Body of pancreas (tissue), 4 donors: ENCODE results near the gene SLC6A3. TPM values are rescaled to one million over a fixed set of nuclear protein-coding genes. Genes with fewer than 3 reads are reported as not detected.

Experiments used
- ATAC-seq: fragments of 150-250 bp; one replicate; pipeline ENCODE4 v1.9.1; 2016
- DNase-seq, 4 donors: peaks; one replicate each; pipeline ENCODE4 v3.0.0-alpha.2; 2019
- H3K27ac ChIP-seq, 4 donors: fragments of 200-600 bp; sonication (generic); 1 replicate in 3 of 4; 2 replicates in 1 of 4; pipeline versions ENCODE4 v1.5.1 to v1.6.1; 2016 to 2019; ENCODE audit warnings: mild to moderate bottlenecking in 1 of 4, mixed read lengths in 1 of 4, moderate library complexity in 1 of 4
- H3K27me3 ChIP-seq, 2 donors: fragments of 200-600 bp; sonication (generic); one replicate each; pipeline ENCODE4 v1.6.0; 2016; ENCODE audit warnings: mild to moderate bottlenecking in 1 of 2
- H3K36me3 ChIP-seq, 2 donors: fragments of 200-600 bp; sonication (generic); replicated peaks in 1 of 2; 2 replicates each; pipeline ENCODE4 v1.5.1; 2016; ENCODE audit warnings: low read depth in 2 of 2; ENCODE audit not compliant: insufficient read depth in 1 of 2
- H3K4me1 ChIP-seq: fragments of 200-600 bp; sonication (generic); one replicate; pipeline ENCODE4 v1.6.0; 2016
- H3K4me3 ChIP-seq, 2 donors: fragments of 200-600 bp; sonication (generic); 1 replicate in 1 of 2; 2 replicates in 1 of 2; pipeline ENCODE4 v1.5.1; 2016 to 2019
- H3K9me3 ChIP-seq, 3 donors: fragments of 200-600 bp; sonication (generic); 1 replicate in 2 of 3; 2 replicates in 1 of 3; pipeline ENCODE4 v1.5.1; 2016
- POLR2A ChIP-seq, 3 donors: fragments of 450-650 bp; IDR thresholded peaks; one replicate each; pipeline ENCODE4 v1.6.1; 2016; ENCODE audit warnings: antibody characterized with exemption in 3 of 3, mild to moderate bottlenecking in 2 of 3
- WGBS, 2 donors: methylation state at CpG; one replicate each; pipeline ENCODE4 v1.1.5; 2017; 5-methylcytosine and 5-hydroxymethylcytosine counted together
- intact Hi-C: fragments of 100-400 bp; cut with DNase I; formaldehyde crosslinking; loops from one replicate; pipeline ENCODE4 v1.15.1; 2023
- total RNA-seq, 2 donors: library from RNA; depleted of rRNA; stranded (reverse); fragments of >200 nt; gene quantifications; one replicate each; pipeline ENCODE4 v1.1.0, GENCODE V29; 2016
- TF ChIP-seq, protein P1 (sequence below), 7 experiments: fragments of 450-650 bp in 4 of 7; fragments of 200-600 bp in 3 of 7; sonication (generic) in 3 of 7; IDR thresholded peaks; one replicate each; pipeline ENCODE4 v1.5.1; 2016 to 2019; ENCODE audit warnings: antibody characterized with exemption in 7 of 7

Gene SLC6A3
- total RNA-seq, 2 donors from 2014 or later, result not detected

DNA sequence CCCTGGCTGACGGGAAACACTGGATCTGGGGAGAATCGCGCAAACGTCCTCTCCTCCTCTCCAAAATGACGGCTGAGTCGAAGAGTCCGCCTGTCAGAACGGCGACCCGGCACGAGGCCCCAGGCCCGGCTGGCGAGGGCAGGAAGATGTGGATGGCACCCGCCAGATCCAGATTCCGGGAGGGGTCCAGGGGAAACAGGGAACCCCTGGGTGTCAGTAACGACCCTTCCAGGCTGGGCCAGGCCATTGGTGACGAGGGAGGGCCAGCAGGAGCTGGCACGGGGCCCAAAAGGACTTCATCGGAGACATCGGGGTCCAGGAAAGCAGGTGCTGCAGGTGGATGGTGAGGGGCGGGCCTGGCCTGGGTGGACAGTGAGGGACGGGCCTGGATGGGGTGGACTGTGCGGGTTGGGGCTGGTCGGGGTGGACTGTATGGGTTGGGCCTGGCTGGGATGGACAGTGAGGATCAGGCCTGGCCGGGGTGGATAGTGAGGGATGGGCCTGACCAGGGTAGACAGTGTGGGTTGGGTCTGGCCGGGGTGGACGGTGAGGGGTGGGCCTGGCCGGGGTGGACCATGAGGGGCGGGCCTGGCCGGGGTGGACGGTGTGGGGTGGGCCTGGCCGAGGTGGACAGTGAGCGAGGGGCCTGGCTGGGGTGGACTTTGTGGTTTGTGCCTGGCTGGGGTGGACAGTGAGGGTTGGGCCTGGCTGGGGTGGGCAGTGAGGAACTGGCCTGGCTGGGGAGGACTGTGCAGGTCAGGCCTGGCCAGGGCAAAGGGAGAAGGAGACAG is 14.0 kb downstream of the SLC6A3 start:
- Histone ChIP-seq H3K27me3 (no peaks in the 10 kb centered on the region), H3K36me3 (no peaks in the 10 kb centered on the region), H3K4me1 (no peaks in the 10 kb centered on the region), H3K9me3 (peaks cover 0 to 15% (median 0%) of the 10 kb centered on the region in 3 donors), H3K4me3 (no peak overlapping the region), H3K27ac (no peak overlapping the region)
- peak in 1 of 4 donors; percentile 14 for DNase-seq
- no peak for TF ChIP-seq POLR2A (IDR thresholded peaks at IDR 0.05)
- TF ChIP-seq, protein P1, sequence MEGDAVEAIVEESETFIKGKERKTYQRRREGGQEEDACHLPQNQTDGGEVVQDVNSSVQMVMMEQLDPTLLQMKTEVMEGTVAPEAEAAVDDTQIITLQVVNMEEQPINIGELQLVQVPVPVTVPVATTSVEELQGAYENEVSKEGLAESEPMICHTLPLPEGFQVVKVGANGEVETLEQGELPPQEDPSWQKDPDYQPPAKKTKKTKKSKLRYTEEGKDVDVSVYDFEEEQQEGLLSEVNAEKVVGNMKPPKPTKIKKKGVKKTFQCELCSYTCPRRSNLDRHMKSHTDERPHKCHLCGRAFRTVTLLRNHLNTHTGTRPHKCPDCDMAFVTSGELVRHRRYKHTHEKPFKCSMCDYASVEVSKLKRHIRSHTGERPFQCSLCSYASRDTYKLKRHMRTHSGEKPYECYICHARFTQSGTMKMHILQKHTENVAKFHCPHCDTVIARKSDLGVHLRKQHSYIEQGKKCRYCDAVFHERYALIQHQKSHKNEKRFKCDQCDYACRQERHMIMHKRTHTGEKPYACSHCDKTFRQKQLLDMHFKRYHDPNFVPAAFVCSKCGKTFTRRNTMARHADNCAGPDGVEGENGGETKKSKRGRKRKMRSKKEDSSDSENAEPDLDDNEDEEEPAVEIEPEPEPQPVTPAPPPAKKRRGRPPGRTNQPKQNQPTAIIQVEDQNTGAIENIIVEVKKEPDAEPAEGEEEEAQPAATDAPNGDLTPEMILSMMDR (IDR thresholded peaks at IDR 0.05), result no peak
- intact Hi-C loops, result no loop called here
- 86 to 89% methylated on average over 33 of the region's 33 CpGs for WGBS, 2 donors
- peak; percentile 27 for ATAC-seq

DNA sequence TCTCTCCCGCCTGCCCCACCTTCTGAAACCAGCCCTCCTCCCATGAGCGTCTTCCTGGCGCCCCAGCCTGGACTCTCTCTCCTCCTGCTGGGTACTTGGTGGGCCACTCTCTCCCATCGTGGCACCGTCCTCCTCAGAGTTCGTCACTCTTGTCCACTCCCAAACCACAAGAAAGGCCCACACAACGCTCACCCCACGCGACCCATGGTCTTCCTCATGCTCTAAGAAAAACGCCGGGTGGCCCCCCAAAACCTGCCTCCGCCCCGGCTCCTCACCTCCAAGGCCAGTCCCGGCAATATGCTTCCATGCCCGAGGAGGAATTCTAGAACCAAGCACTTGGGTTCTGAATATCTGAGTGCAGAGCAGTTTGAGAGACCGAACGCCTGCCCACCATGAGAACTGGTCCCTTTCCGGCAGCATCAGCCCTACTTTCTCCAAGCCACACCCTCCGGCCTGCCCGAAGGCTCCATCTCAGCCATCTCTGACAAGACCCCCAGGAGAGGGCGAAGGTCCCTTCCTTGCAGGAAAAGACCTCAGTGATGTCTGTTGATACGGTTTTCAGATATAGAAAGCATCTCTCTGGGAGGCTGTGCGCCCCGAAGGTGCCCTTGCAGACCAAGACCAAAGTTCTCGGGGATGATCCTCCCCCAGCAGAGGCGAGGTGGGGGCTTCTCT is 15.0 kb downstream of the SLC6A3 start:
- intact Hi-C loops, result no loop called here
- no peak overlapping the region for H3K4me3 ChIP-seq
- 81 to 82% methylated on average over 22 to 26 of the region's 26 CpGs for WGBS, 2 donors
- DNase-seq (peak in 1 of 4 donors; percentile 2), ATAC-seq (no peak)
- H3K36me3 ChIP-seq, result no peaks in the 10 kb centered on the region
- TF ChIP-seq, protein P1 (IDR thresholded peaks at IDR 0.05), result no peak
- TF ChIP-seq POLR2A (IDR thresholded peaks at IDR 0.05), result no peak
- no peak overlapping the region for H3K27ac ChIP-seq
- H3K9me3 ChIP-seq, result peaks cover 0 to 15% (median 0%) of the 10 kb centered on the region in 3 donors
- no peaks in the 10 kb centered on the region for H3K4me1 ChIP-seq
- no peaks in the 10 kb centered on the region for H3K27me3 ChIP-seq

- Histone ChIP-seq H3K9me3 (peaks cover 0 to 15% (median 0%) of the 10 kb centered on the region in 3 donors), H3K27ac (no peak overlapping the region), H3K4me3 (no peak overlapping the region), H3K4me1 (no peaks in the 10 kb centered on the region), H3K27me3 (no peaks in the 10 kb centered on the region), H3K36me3 (no peaks in the 10 kb centered on the region)
- 66 to 73% methylated on average over 5 of the region's 5 CpGs for WGBS, 2 donors
- ATAC-seq, result no peak
- peak in 1 of 4 donors; percentile 7 for DNase-seq
- intact Hi-C loops, result no loop called here
- TF ChIP-seq, protein P1 (IDR thresholded peaks at IDR 0.05), result no peak
- TF ChIP-seq POLR2A (IDR thresholded peaks at IDR 0.05), result no peak
Measured at GRCh38 chr5:1429496-1429895, 15.7 kb downstream of the SLC6A3 start.

DNA sequence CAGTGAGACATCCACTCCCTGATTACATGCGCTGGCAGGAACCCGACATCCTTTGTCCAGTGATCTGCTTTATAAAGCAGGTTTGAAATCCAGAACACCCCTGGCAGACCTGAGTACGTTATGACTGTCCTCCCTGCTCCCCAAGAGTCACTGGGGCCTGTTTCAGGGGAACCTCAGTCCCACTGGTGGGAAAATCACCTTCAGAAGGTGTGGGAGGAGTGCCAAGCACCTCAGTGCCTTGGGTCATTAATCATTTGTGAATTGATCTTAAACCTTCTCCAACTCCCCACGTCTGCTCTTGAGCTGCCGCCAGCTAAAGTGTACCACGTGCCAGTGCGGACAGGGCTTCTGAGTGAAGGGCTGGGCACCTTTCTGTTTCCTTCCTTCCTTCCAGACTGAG is 16.2 kb downstream of the SLC6A3 start:
- DNase-seq (peak in 1 of 4 donors; percentile 2), ATAC-seq (no peak)
- Histone ChIP-seq H3K36me3 (no peaks in the 10 kb centered on the region), H3K4me1 (no peaks in the 10 kb centered on the region), H3K4me3 (no peak overlapping the region), H3K9me3 (peaks cover 0 to 15% (median 0%) of the 10 kb centered on the region in 3 donors), H3K27me3 (no peaks in the 10 kb centered on the region), H3K27ac (no peak overlapping the region)
- WGBS, 2 donors, result 54 to 73% methylated on average over 7 of the region's 7 CpGs
- TF ChIP-seq, protein P1 (IDR thresholded peaks at IDR 0.05), result no peak
- no peak for TF ChIP-seq POLR2A (IDR thresholded peaks at IDR 0.05)
- intact Hi-C loops, result no loop called here
